ENCODE results near the gene CXCR3.
"Not testable (repeated sequence)": the region's sequence is repeated elsewhere in the genome, so short reads cannot be mapped to it uniquely, and the experiment has no call there.

The CXCR3 gene

GRCh38 chrX:71636438-71637252 is 18.3 kb upstream of the CXCR3 start:
- peak; percentile 14 for DNase-seq

GRCh38 chrX:71634366-71634765 is 16.1 kb upstream of the CXCR3 start:
- no peak for DNase-seq

- no peak for DNase-seq
Measured at GRCh38 chrX:71632923-71633657, 14.8 kb upstream of the CXCR3 start.

- no peak for DNase-seq
Measured at GRCh38 chrX:71629467-71629866, 11.2 kb upstream of the CXCR3 start.

GRCh38 chrX:71627588-71628404 is 9.5 kb upstream of the CXCR3 start:
- no peak for DNase-seq

- no peak for DNase-seq
Measured at GRCh38 chrX:71626576-71626975, 8.3 kb upstream of the CXCR3 start.

- DNase-seq: no peak
Measured at GRCh38 chrX:71625471-71625870, 7.2 kb upstream of the CXCR3 start.

- DNase-seq: no peak
Measured at GRCh38 chrX:71623714-71624113, 5.4 kb upstream of the CXCR3 start.

GRCh38 chrX:71622576-71623450 is 4.5 kb upstream of the CXCR3 start:
- peak; percentile 1 for DNase-seq

- DNase-seq: no peak
Measured at GRCh38 chrX:71622032-71622575, 3.8 kb upstream of the CXCR3 start.

- DNase-seq: no peak
Measured at GRCh38 chrX:71621603-71622002, 3.3 kb upstream of the CXCR3 start.

GRCh38 chrX:71619986-71620385 is 1.7 kb upstream of the CXCR3 start:
- DNase-seq: no peak

- no peak for DNase-seq
Measured at GRCh38 chrX:71619193-71619592, 882 bp upstream of the CXCR3 start.

- no peak for DNase-seq
Measured at GRCh38 chrX:71618787-71619186, 476 bp upstream of the CXCR3 start.

- DNase-seq: no peak
Measured at GRCh38 chrX:71617742-71618141, 569 bp downstream of the CXCR3 start.

- no peak for DNase-seq
Measured at GRCh38 chrX:71616672-71617529, 1.4 kb downstream of the CXCR3 start.

- DNase-seq: no peak
Measured at GRCh38 chrX:71615954-71616353, 2.4 kb downstream of the CXCR3 start.

GRCh38 chrX:71615056-71615455 is 3.3 kb downstream of the CXCR3 start:
- DNase-seq: no peak

- no peak for DNase-seq
Measured at GRCh38 chrX:71612256-71612655, 6.1 kb downstream of the CXCR3 start.

GRCh38 chrX:71611736-71612135 is 6.6 kb downstream of the CXCR3 start:
- not testable (repeated sequence) for DNase-seq

- no peak for DNase-seq
Measured at GRCh38 chrX:71609095-71609750, 9.1 kb downstream of the CXCR3 start.
